Mucosa of stomach (tissue), 1 donor: ENCODE data around the gene CAMK4.
"Not testable (repeated sequence)": the region's sequence is repeated elsewhere in the genome, so short reads cannot be mapped to it uniquely, and the experiment has no call there.

ENCODE experiments used
- H3K27me3 ChIP-seq: one replicate; pipeline ENCODE4 v1.7.0; 2013; ENCODE audit warnings: mild to moderate bottlenecking, low read length; ENCODE audit not compliant: control insufficient read depth, insufficient read depth
- H3K36me3 ChIP-seq: one replicate; pipeline ENCODE4 v1.7.0; 2013; ENCODE audit warnings: low read length; ENCODE audit not compliant: control insufficient read depth, insufficient read depth
- H3K4me1 ChIP-seq: one replicate; pipeline ENCODE4 v1.7.0; 2013; ENCODE audit warnings: mild to moderate bottlenecking, low read length; ENCODE audit not compliant: control insufficient read depth, insufficient read depth
- H3K4me3 ChIP-seq: one replicate; pipeline ENCODE4 v1.7.0; 2013; ENCODE audit warnings: low read length
- H3K9ac ChIP-seq: one replicate; pipeline ENCODE4 v1.7.0; 2013; ENCODE audit warnings: mild to moderate bottlenecking, low read length, moderate library complexity
- H3K9me3 ChIP-seq: one replicate; pipeline ENCODE4 v1.7.0; 2013; ENCODE audit warnings: mild to moderate bottlenecking, low read length, moderate library complexity; ENCODE audit not compliant: control insufficient read depth
- donor health status: Pancreatic carcinoma.

Gene CAMK4

GRCh38 chr5:111399113-111399512 is 174.9 kb downstream of the CAMK4 start:
- Histone ChIP-seq H3K27me3 (no peaks in the 10 kb centered on the region), H3K9me3 (no peaks in the 10 kb centered on the region), H3K4me3 (no peak overlapping the region), H3K9ac (no peak overlapping the region), H3K4me1 (no peaks in the 10 kb centered on the region), H3K36me3 (no peaks in the 10 kb centered on the region)

GRCh38 chr5:111401906-111402305 is 177.7 kb downstream of the CAMK4 start:
- Histone ChIP-seq H3K4me1 (no peaks in the 10 kb centered on the region), H3K27me3 (no peaks in the 10 kb centered on the region)

GRCh38 chr5:111404270-111404769 is 180.1 kb downstream of the CAMK4 start:
- Histone ChIP-seq H3K4me3 (no peak overlapping the region), H3K36me3 (no peaks in the 10 kb centered on the region), H3K27me3 (no peaks in the 10 kb centered on the region)

More at GRCh38 chr5:111401906-111402305, 177.7 kb downstream of the CAMK4 start:
- Histone ChIP-seq H3K4me3 (no peak overlapping the region), H3K9me3 (no peaks in the 10 kb centered on the region), H3K9ac (no peak overlapping the region), H3K36me3 (no peaks in the 10 kb centered on the region)

GRCh38 chr5:111407562-111407961 is 183.4 kb downstream of the CAMK4 start:
- no peaks in the 10 kb centered on the region for H3K4me1 ChIP-seq
- no peaks in the 10 kb centered on the region for H3K27me3 ChIP-seq
- no peak overlapping the region for H3K9ac ChIP-seq
- H3K36me3 ChIP-seq: no peaks in the 10 kb centered on the region
- no peak overlapping the region for H3K4me3 ChIP-seq
- no peaks in the 10 kb centered on the region for H3K9me3 ChIP-seq

More at GRCh38 chr5:111404270-111404769, 180.1 kb downstream of the CAMK4 start:
- H3K9me3 ChIP-seq: no peaks in the 10 kb centered on the region
- no peak overlapping the region for H3K9ac ChIP-seq
- no peaks in the 10 kb centered on the region for H3K4me1 ChIP-seq

- no peaks in the 10 kb centered on the region for H3K4me1 ChIP-seq
- no peak overlapping the region for H3K4me3 ChIP-seq
- no peaks in the 10 kb centered on the region for H3K36me3 ChIP-seq
- H3K9ac ChIP-seq: no peak overlapping the region
- no peaks in the 10 kb centered on the region for H3K27me3 ChIP-seq
- H3K9me3 ChIP-seq: no peaks in the 10 kb centered on the region
Observed at GRCh38 chr5:111408817-111409216, 184.6 kb downstream of the CAMK4 start.

- H3K4me1 ChIP-seq, H3K9ac ChIP-seq, H3K9me3 ChIP-seq, H3K36me3 ChIP-seq, H3K4me3 ChIP-seq, H3K27me3 ChIP-seq: not testable (repeated sequence)
Observed at GRCh38 chr5:111409266-111409665, 185.1 kb downstream of the CAMK4 start.

- H3K36me3 ChIP-seq, H3K9ac ChIP-seq, H3K4me1 ChIP-seq, H3K27me3 ChIP-seq, H3K9me3 ChIP-seq, H3K4me3 ChIP-seq: not testable (repeated sequence)
Observed at GRCh38 chr5:111410067-111410466, 185.9 kb downstream of the CAMK4 start.

- no peak overlapping the region for H3K4me3 ChIP-seq
- H3K27me3 ChIP-seq: no peaks in the 10 kb centered on the region
- no peak overlapping the region for H3K9ac ChIP-seq
- no peaks in the 10 kb centered on the region for H3K4me1 ChIP-seq
- H3K9me3 ChIP-seq: no peaks in the 10 kb centered on the region
- H3K36me3 ChIP-seq: no peaks in the 10 kb centered on the region
Observed at GRCh38 chr5:111411301-111411700, 187.1 kb downstream of the CAMK4 start.

- no peaks in the 10 kb centered on the region for H3K36me3 ChIP-seq
- no peaks in the 10 kb centered on the region for H3K27me3 ChIP-seq
- no peaks in the 10 kb centered on the region for H3K9me3 ChIP-seq
- H3K4me1 ChIP-seq: no peaks in the 10 kb centered on the region
- H3K4me3 ChIP-seq: no peak overlapping the region
- H3K9ac ChIP-seq: no peak overlapping the region
Observed at GRCh38 chr5:111412593-111412992, 188.4 kb downstream of the CAMK4 start.

GRCh38 chr5:111415053-111415452 is 190.9 kb downstream of the CAMK4 start:
- Histone ChIP-seq H3K27me3 (no peaks in the 10 kb centered on the region), H3K9ac (no peak overlapping the region), H3K9me3 (no peaks in the 10 kb centered on the region), H3K4me3 (no peak overlapping the region), H3K36me3 (no peaks in the 10 kb centered on the region), H3K4me1 (no peaks in the 10 kb centered on the region)

- H3K9ac ChIP-seq: no peak overlapping the region
- H3K4me3 ChIP-seq: no peak overlapping the region
- H3K4me1 ChIP-seq: no peaks in the 10 kb centered on the region
- H3K9me3 ChIP-seq: no peaks in the 10 kb centered on the region
- H3K27me3 ChIP-seq: no peaks in the 10 kb centered on the region
- H3K36me3 ChIP-seq: no peaks in the 10 kb centered on the region
Observed at GRCh38 chr5:111422245-111422644, 198.1 kb downstream of the CAMK4 start.

GRCh38 chr5:111422747-111423720 is 198.8 kb downstream of the CAMK4 start:
- H3K36me3 ChIP-seq: no peaks in the 10 kb centered on the region
- H3K27me3 ChIP-seq: no peaks in the 10 kb centered on the region
- H3K9me3 ChIP-seq: no peaks in the 10 kb centered on the region
- H3K4me3 ChIP-seq: no peak overlapping the region
- H3K4me1 ChIP-seq: no peaks in the 10 kb centered on the region
- no peak overlapping the region for H3K9ac ChIP-seq
